ENCODE data around the gene SYT1. TPM values are rescaled to one million over a fixed set of nuclear protein-coding genes. Genes with fewer than 3 reads are reported as not detected.

Gene SYT1
- total and polyA plus RNA-seq, 8 donors = 0.16 to 1.2 (median 0.26) TPM

DNA sequence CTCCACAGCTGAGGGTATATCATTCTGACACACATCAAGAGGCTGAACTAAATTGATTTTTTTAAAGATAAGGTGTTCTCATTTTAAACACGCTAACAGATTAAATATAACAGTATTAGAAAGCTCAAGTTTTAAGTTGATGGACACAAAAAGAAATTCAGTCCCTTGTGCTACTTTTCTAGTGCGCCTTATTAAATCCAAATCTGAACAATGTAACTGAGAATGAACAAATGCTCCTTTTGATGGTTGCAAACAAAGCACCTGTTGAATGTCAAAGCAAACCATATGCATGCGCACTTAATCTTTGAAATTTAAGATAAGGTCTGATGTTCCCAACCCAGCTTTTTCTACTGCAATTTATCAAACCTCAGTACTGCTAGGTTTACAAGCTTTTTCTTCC, 424.3 kb downstream of the SYT1 start:
- DNase-seq = no peak
- no peaks in the 10 kb centered on the region for H3K9me3 ChIP-seq
- no peak for ATAC-seq
- no peaks in the 10 kb centered on the region for H3K27me3 ChIP-seq
- no peak overlapping the region for H3K27ac ChIP-seq
- no peak overlapping the region for H3K4me3 ChIP-seq
- FAIRE-seq = no peak
- no peaks in the 10 kb centered on the region for H3K4me1 ChIP-seq
- intact Hi-C loops (cut with DNase I) = no loop called here
- 38 to 40% methylated on average over 3 of the region's 3 CpGs for WGBS, 2 donors
- no peaks in the 10 kb centered on the region for H3K36me3 ChIP-seq
- TF ChIP-seq, protein P1, sequence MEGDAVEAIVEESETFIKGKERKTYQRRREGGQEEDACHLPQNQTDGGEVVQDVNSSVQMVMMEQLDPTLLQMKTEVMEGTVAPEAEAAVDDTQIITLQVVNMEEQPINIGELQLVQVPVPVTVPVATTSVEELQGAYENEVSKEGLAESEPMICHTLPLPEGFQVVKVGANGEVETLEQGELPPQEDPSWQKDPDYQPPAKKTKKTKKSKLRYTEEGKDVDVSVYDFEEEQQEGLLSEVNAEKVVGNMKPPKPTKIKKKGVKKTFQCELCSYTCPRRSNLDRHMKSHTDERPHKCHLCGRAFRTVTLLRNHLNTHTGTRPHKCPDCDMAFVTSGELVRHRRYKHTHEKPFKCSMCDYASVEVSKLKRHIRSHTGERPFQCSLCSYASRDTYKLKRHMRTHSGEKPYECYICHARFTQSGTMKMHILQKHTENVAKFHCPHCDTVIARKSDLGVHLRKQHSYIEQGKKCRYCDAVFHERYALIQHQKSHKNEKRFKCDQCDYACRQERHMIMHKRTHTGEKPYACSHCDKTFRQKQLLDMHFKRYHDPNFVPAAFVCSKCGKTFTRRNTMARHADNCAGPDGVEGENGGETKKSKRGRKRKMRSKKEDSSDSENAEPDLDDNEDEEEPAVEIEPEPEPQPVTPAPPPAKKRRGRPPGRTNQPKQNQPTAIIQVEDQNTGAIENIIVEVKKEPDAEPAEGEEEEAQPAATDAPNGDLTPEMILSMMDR (IDR thresholded peaks at IDR 0.05) = no peak

GRCh38 chr12:79291711-79292110, 427.1 kb downstream of the SYT1 start:
- H3K36me3 ChIP-seq = no peaks in the 10 kb centered on the region
- H3K4me3 ChIP-seq = no peak overlapping the region
- no peak for DNase-seq
- WGBS, 2 donors = 57 to 72% methylated on average over 3 of the region's 3 CpGs
- H3K27me3 ChIP-seq = no peaks in the 10 kb centered on the region
- H3K4me1 ChIP-seq = no peaks in the 10 kb centered on the region
- intact Hi-C loops (cut with DNase I) = no loop called here
- H3K27ac ChIP-seq = no peak overlapping the region
- TF ChIP-seq, protein P1 (IDR thresholded peaks at IDR 0.05) = no peak
- H3K9me3 ChIP-seq = no peaks in the 10 kb centered on the region
- FAIRE-seq = no peak
- ATAC-seq = no peak

DNA sequence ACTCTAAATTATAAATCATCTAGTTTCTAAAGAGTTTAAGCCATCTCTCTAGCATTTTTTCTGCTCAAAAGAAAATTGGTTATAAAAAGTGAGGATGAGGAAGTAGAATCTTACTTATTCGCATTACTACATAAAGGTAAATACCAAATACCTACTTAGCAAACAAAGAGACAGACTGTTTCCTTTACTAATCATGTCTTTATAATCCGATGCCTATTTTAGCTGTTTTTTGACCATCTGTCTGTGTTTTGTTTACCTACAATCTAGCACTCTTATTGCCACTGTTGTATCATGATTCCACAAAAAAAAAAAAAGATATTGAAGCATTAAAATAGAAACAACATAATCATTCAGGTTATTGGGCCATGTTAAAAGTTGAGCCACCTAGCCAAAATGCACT, 430.0 kb downstream of the SYT1 start:
- H3K4me1 ChIP-seq = no peaks in the 10 kb centered on the region
- FAIRE-seq (no peak), DNase-seq (no peak), ATAC-seq (no peak)
- no peaks in the 10 kb centered on the region for H3K36me3 ChIP-seq
- H3K4me3 ChIP-seq = no peak overlapping the region
- WGBS, 2 donors = 23 to 35% methylated on average over 2 of the region's 2 CpGs
- TF ChIP-seq, protein P1 (IDR thresholded peaks at IDR 0.05) = no peak
- intact Hi-C loops (cut with DNase I) = no loop called here
- H3K9me3 ChIP-seq = no peaks in the 10 kb centered on the region
- no peak overlapping the region for H3K27ac ChIP-seq
- H3K27me3 ChIP-seq = no peaks in the 10 kb centered on the region

DNA sequence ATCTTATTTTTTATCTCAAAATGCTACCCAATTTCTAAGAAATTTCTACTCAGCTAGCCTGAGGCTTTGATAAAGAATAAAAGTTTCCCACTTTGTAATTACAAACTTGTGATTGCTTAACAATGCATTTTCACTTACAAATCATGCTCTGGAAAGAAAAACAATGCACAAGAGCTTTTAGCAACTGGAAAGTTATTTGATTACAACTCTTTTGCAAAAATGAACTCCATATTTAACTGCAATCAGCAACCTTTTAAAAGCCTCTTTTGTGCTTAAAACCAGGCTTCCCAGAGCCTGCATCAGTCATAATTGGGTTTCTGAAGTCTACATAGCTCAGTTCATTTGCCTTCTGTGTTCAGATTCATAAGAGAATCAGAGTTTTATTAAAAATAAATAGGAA, 431.0 kb downstream of the SYT1 start:
- Histone ChIP-seq H3K9me3 (no peaks in the 10 kb centered on the region), H3K4me3 (no peak overlapping the region), H3K4me1 (no peaks in the 10 kb centered on the region), H3K27ac (no peak overlapping the region), H3K36me3 (no peaks in the 10 kb centered on the region), H3K27me3 (no peaks in the 10 kb centered on the region)
- TF ChIP-seq, protein P1 (IDR thresholded peaks at IDR 0.05) = no peak
- DNase-seq (no peak), ATAC-seq (no peak), FAIRE-seq (no peak)
- intact Hi-C loops (cut with DNase I) = no loop called here

- Histone ChIP-seq H3K36me3 (no peaks in the 10 kb centered on the region), H3K27ac (no peak overlapping the region), H3K27me3 (no peaks in the 10 kb centered on the region), H3K4me3 (no peak overlapping the region), H3K4me1 (no peaks in the 10 kb centered on the region), H3K9me3 (no peaks in the 10 kb centered on the region)
- DNase-seq (no peak), ATAC-seq (no peak), FAIRE-seq (no peak)
- WGBS, 2 donors = 65 to 72% methylated on average over 5 of the region's 5 CpGs
- intact Hi-C loops (cut with DNase I) = no loop called here
- TF ChIP-seq, protein P1 (IDR thresholded peaks at IDR 0.05) = no peak
These were observed 431.6 kb downstream of the SYT1 start for GRCh38 chr12:79296133-79296532.
